Lower leg skin (tissue), 4 donors: ENCODE data around the gene USP25. TPM values are rescaled to one million over a fixed set of nuclear protein-coding genes. Genes with fewer than 3 reads are reported as not detected.
A peak's percentile ranks its signal among the peaks of the same experiment; 100 is the strongest.

Experiments
- DNase-seq, 2 donors: peaks; one replicate each; pipeline ENCODE4 v3.0.0-alpha.2; 2019; ENCODE audit warnings: low spot score in 2 of 2
- H3K4me3 ChIP-seq: fragments of 200-600 bp; sonication (generic); 2 replicates; pipeline ENCODE4 v1.5.1; 2017; ENCODE audit warnings: mild to moderate bottlenecking, low read depth; ENCODE audit not compliant: poor library complexity, severe bottlenecking
- CTCF ChIP-seq, 3 donors: fragments of 450-650 bp; IDR thresholded peaks; one replicate each; pipeline ENCODE4 v1.5.1; 2016; ENCODE audit warnings: antibody characterized with exemption in 3 of 3, mild to moderate bottlenecking in 3 of 3, moderate library complexity in 2 of 3
- POLR2A ChIP-seq, 2 donors: fragments of 450-650 bp; IDR thresholded peaks; one replicate each; pipeline ENCODE4 v1.6.1; 2016 to 2017; ENCODE audit warnings: antibody characterized with exemption in 2 of 2, mild to moderate bottlenecking in 1 of 2, moderate library complexity in 1 of 2
- WGBS, 2 donors: methylation state at CpG; one replicate each; pipeline ENCODE4 v1.1.5; 2018; 5-methylcytosine and 5-hydroxymethylcytosine counted together
- intact Hi-C: fragments of 100-400 bp; cut with DNase I; formaldehyde crosslinking; loops from one replicate; pipeline ENCODE4 v1.15.0; 2023; ENCODE audit warnings: low total_unique reads
- total RNA-seq, 4 donors: library from RNA; depleted of rRNA; stranded (reverse); fragments of >200 nt; gene quantifications; one replicate each; pipeline ENCODE4 v1.1.0, GENCODE V29; 2016

USP25 gene
- total RNA-seq, 4 donors from 2014 or later: 20.4 to 37.4 (median 32.3) TPM

DNA sequence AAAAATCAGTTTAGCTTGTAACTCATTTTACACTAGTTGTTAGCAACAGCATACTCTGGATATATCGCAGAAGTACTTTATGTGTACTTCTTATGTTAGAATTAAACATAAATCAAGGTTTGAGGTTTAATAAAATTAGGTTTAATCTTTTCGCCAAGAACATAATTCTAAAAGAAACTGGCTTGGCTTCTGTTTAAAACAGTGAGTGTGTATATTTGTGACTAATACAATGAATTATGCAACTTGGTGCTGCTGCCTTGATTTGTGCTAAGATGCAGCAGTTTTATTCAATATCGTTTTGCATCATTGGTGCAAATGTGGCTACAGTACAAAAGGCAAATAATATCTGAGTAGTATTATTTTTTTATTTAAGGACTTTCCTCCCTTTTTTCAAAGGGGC lies 44.8 kb downstream of the USP25 start:
- no peak for DNase-seq
- intact Hi-C loops: no loop called here
- TF ChIP-seq CTCF (IDR thresholded peaks at IDR 0.05) (no peak), POLR2A (IDR thresholded peaks at IDR 0.05) (no peak)
- WGBS, 2 donors: 28 to 48% methylated on average over 3 of the region's 3 CpGs
- no peak overlapping the region for H3K4me3 ChIP-seq

DNA sequence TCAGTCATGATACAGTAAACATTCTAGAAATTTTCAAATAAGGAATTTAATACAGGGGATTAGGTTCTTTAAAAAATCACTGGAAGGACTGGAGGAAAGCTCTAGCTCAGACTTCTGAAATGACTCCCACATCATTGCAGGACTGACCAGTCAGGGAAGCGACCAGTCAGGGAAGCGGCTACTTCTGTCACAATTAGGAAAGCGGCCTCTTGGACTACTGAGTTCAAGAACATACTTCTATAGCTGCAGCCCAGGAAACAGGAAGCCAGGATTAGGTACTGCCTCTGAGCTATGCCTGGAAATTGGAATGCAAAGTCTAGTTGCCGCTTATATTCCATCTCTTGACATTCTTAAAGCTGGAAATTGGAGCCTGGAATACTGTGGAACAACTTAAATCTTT lies 45.5 kb downstream of the USP25 start:
- whole genome bisulfite sequencing, 2 donors: 90 to 93% methylated on average over 4 of the region's 4 CpGs
- H3K4me3 ChIP-seq: no peak overlapping the region
- TF ChIP-seq CTCF (IDR thresholded peaks at IDR 0.05): no peak
- TF ChIP-seq POLR2A (IDR thresholded peaks at IDR 0.05): no peak
- intact Hi-C loops: no loop called here
- DNase-seq: no peak

DNA sequence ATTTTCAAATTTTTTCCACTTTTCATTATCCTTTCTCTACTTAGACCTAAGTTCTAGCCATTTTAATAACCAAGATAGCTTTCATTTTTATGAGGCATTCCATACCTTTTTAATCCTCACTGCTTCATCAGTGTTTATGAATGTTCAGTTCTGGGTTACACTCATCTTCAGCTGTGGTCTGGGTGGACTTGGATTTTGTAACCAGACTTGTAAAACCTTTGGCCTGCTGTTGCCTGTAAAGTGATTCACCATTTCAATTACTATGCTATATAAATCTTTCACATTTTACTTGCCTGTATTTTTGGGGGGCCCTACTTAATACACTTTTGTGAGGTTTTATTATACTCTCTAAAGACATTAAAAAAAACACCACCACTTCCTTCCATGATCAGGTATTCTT lies 46.2 kb downstream of the USP25 start:
- no peak for DNase-seq
- no peak overlapping the region for H3K4me3 ChIP-seq
- intact Hi-C loops: no loop called here
- TF ChIP-seq CTCF (IDR thresholded peaks at IDR 0.05) (no peak), POLR2A (IDR thresholded peaks at IDR 0.05) (no peak)

- intact Hi-C loops: no loop called here
- 83 to 95% methylated on average over 2 of the region's 2 CpGs for WGBS, 2 donors
- no peak overlapping the region for H3K4me3 ChIP-seq
- TF ChIP-seq POLR2A (IDR thresholded peaks at IDR 0.05) (no peak), CTCF (IDR thresholded peaks at IDR 0.05) (no peak)
- no peak for DNase-seq
Measured at GRCh38 chr21:15776818-15777217, 47.0 kb downstream of the USP25 start.

GRCh38 chr21:15781986-15782385 lies 52.2 kb downstream of the USP25 start:
- TF ChIP-seq CTCF (IDR thresholded peaks at IDR 0.05): no peak
- TF ChIP-seq POLR2A (IDR thresholded peaks at IDR 0.05): no peak
- intact Hi-C loops: no loop called here
- 93 to 100% methylated on average over 2 to 3 of the region's 3 CpGs for WGBS, 2 donors
- peak in 1 of 2 donors; percentile 70 for DNase-seq
- no peak overlapping the region for H3K4me3 ChIP-seq

DNA sequence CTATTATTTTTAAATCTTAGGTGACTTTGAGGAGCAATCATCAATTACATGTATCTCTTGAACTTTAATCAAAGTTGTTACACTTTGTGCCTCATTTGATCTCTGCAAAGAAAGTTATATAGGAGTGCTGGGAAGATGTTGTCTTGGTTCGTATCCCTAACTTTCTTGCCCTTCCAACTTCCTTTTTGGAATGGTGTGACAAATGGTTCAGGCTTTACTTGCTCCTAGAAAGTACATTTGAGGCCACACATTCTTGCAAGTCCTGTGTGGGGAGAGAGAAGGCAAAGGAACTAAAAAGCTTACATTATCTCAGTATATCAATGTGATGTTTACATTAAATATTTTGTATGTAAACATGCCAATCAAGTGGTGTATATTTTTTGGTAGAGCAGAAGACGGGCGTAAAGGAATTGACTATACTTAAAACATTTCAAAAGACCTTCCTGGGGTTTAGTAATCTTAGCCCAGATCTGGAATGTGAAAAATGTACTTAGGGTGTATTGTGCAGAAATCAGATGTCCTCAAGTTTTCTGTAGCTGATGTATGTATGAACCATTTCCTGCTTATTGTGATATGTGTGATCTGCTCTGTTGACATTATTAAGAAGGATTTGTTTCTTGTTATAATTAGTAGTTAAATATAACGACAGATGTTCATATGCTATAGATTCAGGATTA lies 59.2 kb downstream of the USP25 start:
- intact Hi-C loops: no loop called here
- DNase-seq: no peak
- H3K4me3 ChIP-seq: no peak overlapping the region
- WGBS, 2 donors: 84 to 87% methylated on average over 4 of the region's 4 CpGs
- TF ChIP-seq CTCF (IDR thresholded peaks at IDR 0.05) (no peak), POLR2A (IDR thresholded peaks at IDR 0.05) (no peak)
